ENCODE results near the gene AP3S2. TPM values are rescaled to one million over a fixed set of nuclear protein-coding genes. Genes with fewer than 3 reads are reported as not detected.

AP3S2 gene
- total RNA-seq, 6 experiments from 2014 or later, result 30.9 to 37.9 (median 33.4) TPM

- H3K27me3 Mint-ChIP-seq (ENCODE audit: insufficient read depth), result no peaks in the 10 kb centered on the region; the same call in 1 of the 2 replicates
- peaks cover 76% of the 10 kb centered on the region for H3K4me1 Mint-ChIP-seq (ENCODE audit: low read depth)
- no peaks in the 10 kb centered on the region for H3K9me3 Mint-ChIP-seq
- H3K4me3 Mint-ChIP-seq, result peak overlapping the region; percentile 36
- DNase-seq, result peak; percentile 51
- no peaks in the 10 kb centered on the region for H3K36me3 Mint-ChIP-seq (ENCODE audit: low read depth)
- TF ChIP-seq CTCF (IDR thresholded peaks at IDR 0.05), result no peak
- peak overlapping the region; percentile 85 for H3K27ac Mint-ChIP-seq
Measured at GRCh38 chr15:89822951-89823711, 70.7 kb downstream of the AP3S2 start.

GRCh38 chr15:89822611-89822950 lies 71.2 kb downstream of the AP3S2 start:
- no peak for TF ChIP-seq CTCF (IDR thresholded peaks at IDR 0.05)
- Mint-ChIP-seq H3K4me1 (ENCODE audit: low read depth) (peaks cover 76% of the 10 kb centered on the region), H3K27me3 (ENCODE audit: insufficient read depth) (no peaks in the 10 kb centered on the region; the same call in 1 of the 2 replicates), H3K4me3 (no peak overlapping the region), H3K36me3 (ENCODE audit: low read depth) (no peaks in the 10 kb centered on the region), H3K9me3 (no peaks in the 10 kb centered on the region), H3K27ac (peak overlapping the region; percentile 85)
- no peak for DNase-seq

- H3K4me3 Mint-ChIP-seq, result peak overlapping the region; percentile 78
- H3K4me1 Mint-ChIP-seq (ENCODE audit: low read depth), result peaks cover 75% of the 10 kb centered on the region
- no peaks in the 10 kb centered on the region; the same call in 1 of the 2 replicates for H3K27me3 Mint-ChIP-seq (ENCODE audit: insufficient read depth)
- H3K9me3 Mint-ChIP-seq, result no peaks in the 10 kb centered on the region
- no peaks in the 10 kb centered on the region for H3K36me3 Mint-ChIP-seq (ENCODE audit: low read depth)
- no peak for TF ChIP-seq CTCF (IDR thresholded peaks at IDR 0.05)
- DNase-seq, result no peak
- H3K27ac Mint-ChIP-seq, result peak overlapping the region; percentile 85
Measured at GRCh38 chr15:89822026-89822425, 71.8 kb downstream of the AP3S2 start.

- DNase-seq, result peak; percentile 93
- Mint-ChIP-seq H3K36me3 (ENCODE audit: low read depth) (peaks cover 5% of the 10 kb centered on the region; the same call in 1 of the 2 replicates), H3K9me3 (no peaks in the 10 kb centered on the region), H3K27me3 (ENCODE audit: insufficient read depth) (no peaks in the 10 kb centered on the region; the same call in 1 of the 2 replicates), H3K4me1 (ENCODE audit: low read depth) (peaks cover 79% of the 10 kb centered on the region), H3K4me3 (peak overlapping the region; percentile 78), H3K27ac (peak overlapping the region; percentile 85)
- TF ChIP-seq CTCF (IDR thresholded peaks at IDR 0.05), result no peak
Measured at GRCh38 chr15:89820666-89821611, 72.9 kb downstream of the AP3S2 start.

- peaks cover 70% of the 10 kb centered on the region for H3K4me1 Mint-ChIP-seq (ENCODE audit: low read depth)
- no peak for DNase-seq
- H3K9me3 Mint-ChIP-seq, result no peaks in the 10 kb centered on the region
- peaks cover 4% of the 10 kb centered on the region for H3K27me3 Mint-ChIP-seq (ENCODE audit: insufficient read depth)
- H3K4me3 Mint-ChIP-seq, result peak overlapping the region; percentile 70; the same call in 1 of the 2 replicates
- peaks cover 5% of the 10 kb centered on the region for H3K36me3 Mint-ChIP-seq (ENCODE audit: low read depth)
- TF ChIP-seq CTCF (IDR thresholded peaks at IDR 0.05), result no peak
- peak overlapping the region; percentile 72; the same call in 1 of the 2 replicates for H3K27ac Mint-ChIP-seq
Measured at GRCh38 chr15:89818287-89818686, 75.5 kb downstream of the AP3S2 start.

Data from HFFc6 (cell line).